NCI-H748 (cell line): ENCODE measurements around the gene WDR70.

Experiments used
- DNase-seq: peaks from one replicate; lab custom pipeline; 2025; ENCODE audit not compliant: unreplicated experiment; lab: John Stamatoyannopoulos, UW

The WDR70 gene

DNA sequence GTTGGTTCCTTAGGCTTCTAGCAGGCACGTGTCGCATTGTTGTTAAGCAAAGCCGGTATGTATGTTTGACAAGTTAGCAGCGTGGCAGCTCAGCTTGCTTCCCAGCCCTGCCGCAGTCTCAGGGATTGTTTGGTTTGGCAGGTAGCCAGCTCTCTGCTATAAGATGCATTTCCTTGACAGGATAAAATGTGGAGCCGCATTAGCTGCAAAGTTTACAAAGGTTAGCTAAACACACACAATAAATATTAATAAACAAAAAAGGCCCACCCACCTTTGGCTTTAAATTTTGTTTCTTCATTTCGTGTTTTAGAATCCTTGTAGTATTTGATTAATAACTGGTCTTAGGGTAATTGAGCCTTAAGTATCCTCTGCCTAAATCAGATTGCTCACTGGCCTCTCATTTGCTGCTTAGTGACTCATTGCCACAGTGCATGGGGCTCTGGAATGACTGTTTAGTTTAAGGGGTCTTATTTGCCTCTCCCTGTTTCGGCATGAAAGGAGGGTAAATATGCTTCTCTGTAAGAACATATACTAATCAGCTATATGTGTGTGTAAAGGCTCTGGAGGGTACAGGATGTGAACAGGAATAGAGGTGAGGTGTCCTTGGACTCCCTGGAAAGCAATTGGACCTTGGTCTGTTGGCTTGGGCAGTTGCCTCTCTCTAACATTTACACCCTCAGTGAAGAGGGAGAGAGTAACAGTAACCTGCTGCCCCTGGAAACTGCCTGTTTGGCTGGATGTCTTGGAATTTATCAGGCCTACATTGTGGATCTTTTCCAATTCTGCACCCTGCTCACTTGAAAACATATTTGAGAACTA, 338.7 kb downstream of the WDR70 start:
- peak; percentile 99 for DNase-seq

DNA sequence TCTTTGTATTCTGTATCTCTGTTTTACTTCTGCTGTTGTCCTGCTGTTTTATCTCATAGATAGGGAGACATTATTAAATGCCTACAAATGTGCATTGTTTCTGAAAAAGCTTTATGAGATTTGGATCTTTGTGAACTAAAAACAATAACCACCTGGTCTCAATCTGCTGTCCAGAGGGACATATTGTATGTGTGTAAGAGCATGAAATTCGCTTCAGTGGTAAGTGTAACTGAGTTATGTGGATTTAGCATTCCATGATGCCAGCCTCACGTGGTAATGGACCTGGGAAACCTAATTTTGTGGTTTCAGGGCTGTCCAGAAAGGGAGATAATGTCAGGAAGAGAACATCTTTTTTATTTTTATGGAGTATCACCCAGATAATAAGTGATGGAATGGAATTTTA, 341.4 kb downstream of the WDR70 start:
- no peak for DNase-seq

DNA sequence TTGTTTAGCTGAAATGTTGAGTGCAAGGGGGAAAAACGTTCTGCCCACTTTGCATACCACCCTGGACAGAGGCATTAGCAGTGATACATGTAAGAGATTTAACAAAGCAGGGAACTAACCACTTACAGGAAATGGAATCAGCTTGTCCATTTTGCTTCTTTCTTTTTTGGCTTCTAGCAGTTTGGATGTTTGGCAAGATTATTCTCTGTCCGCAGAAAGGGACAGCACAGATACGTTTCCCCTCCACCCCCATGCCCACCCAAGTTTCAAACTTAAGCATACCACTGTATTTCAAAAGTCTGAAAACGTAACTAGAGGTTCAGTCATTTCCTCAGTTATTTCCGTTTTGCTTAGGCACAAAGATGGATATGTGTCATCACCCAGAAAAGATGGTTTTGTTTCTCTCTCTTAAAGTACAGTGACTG, 342.3 kb downstream of the WDR70 start:
- DNase-seq, result no peak

DNA sequence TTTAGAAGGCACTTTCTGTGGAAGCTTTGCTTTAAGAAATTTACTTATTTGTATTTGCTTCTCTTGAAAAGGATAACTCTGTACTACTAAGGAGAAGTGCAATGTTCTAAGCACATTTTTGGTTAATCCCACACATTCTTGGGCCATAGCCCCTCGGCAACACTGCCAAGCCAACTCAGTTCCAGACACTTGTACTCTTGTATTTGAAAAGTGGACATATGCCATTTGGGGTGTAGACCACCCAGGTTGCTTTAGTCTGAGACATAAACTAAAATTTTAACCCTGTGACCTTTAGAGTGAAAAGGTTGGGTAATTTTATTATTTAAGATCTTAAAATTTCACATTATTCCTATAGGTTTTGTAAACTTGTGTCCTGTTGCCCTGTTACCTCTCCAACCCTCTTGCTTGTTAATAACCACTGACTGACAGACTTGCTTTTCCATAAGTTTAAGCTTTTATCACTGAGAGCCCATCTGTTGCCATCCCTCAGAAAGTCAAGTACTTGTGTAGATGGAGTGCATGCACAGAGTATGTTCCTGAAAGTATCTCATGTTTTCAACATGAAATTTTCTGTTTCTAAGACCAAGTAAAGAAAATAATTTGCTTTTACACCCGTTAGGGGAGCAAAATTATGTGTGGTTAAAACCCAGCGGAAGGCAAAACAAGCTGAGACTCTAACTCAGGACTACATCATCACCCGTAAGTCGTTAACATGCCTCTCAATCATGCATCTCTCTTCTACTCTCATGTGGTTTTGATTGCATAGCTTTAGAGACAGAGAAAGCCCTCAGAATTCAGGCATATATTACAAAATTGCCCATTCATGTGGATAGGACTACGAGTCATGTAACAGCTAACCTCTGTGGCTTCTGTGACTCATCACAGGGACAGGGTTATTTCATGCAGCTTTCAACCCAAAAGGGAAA, 343.4 kb downstream of the WDR70 start:
- DNase-seq, result no peak

DNA sequence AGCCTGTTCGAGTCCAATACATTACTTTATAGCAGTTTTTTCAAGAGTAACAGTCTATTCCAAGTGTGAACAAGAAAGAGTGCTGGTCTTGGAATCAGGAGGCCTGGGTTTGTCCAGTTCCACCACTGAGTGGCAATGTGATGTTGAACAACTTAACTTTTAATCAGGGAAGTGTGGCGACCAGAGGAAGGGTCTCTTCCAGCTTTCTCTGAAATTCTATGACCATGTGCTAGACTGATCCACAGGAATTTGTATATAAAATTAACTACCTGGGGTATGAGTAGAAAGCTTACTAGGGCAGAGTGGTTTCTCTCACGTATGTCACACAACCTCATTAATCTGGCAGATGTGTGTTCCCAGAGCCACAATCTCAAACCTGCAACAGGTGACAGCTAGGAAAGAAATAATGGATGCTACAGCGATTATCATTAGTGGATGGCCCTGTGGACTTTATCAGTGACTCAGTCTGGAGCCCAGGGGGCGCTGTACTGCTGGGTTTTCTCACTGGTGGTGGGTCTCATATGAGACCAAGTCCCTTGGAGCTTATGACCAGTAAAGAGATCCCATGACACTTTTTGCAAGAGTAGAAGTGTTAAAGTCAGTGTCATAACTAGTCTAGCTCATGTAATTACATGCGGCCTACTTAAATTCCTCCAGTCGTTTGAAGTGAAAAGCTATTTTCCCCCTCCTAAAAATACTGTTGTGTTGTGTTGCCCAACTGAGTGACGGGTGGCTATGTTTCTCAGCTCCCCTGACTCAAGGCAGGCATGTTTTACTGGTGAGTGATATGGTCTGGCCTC, 344.2 kb downstream of the WDR70 start:
- DNase-seq, result peak; percentile 32

DNA sequence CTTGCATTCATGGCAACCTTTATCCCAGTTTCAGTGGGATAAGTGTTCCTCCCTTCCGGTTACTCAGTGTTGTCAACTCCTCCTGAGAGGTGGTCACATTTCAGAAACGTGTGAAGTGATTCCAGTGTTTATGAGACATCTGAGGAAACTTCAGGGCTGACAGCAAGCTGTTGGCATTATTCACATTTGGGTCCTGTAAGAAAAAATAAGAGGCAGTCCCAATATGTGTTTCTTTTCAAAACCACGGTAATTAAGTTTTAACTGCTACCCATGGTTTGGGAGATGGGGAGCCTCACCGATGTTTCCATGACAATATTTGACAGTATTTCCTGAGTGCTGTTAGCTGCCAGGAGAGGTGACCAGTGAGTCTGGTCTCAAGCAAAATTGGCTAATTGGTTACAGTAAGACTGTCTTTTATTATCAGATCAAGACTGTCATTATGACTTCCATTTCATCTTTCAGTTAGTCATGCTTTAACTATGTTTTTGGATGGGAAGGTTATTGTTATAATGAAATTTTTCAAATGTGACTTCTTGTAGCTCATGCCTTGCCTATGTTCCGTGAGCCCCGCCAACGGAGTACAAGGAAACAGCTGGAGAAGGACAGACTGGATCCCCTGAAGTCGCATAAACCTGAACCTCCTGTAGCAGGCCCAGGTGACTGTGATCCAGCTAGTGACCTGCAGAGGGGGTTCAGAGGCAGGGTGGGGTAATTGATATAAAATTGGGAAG, 345.4 kb downstream of the WDR70 start:
- no peak for DNase-seq

DNA sequence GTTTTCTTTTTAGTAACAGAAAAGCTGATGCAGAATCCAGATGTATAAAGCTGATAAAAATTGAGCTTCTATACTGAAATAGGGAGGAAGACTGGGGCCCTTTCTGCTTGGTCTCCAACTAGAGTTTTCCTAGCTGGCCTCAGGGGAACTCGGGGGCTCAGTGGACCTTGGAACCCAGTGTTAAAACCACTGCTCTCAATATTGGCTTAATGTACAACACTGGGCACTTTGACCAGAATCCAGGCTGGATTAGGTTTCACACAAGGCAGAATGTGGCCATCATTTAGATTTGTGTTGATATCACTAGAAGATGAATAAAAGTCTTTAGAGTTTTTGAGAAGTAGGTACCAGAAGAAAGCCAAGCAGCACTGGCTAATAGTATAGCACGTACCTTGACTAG, 346.1 kb downstream of the WDR70 start:
- no peak for DNase-seq

DNA sequence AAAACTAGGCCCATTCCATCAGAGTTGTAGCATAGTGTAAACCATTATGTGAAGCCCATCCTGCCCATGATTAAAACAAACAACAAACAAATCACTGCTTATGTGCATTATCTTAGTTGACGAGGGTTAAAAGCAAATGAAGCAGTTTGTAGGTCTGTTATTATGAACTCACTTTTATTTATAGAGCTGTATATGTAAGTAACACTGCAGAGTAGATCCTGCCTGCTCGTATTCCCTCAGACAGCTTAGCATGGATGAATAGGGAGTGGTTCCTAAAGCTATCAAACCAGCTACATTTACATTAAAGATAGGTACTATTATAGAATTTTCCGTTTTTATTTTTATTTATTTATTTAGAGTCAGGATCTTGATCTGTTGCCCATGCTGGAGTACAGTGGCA, 348.1 kb downstream of the WDR70 start:
- DNase-seq, result no peak

DNA sequence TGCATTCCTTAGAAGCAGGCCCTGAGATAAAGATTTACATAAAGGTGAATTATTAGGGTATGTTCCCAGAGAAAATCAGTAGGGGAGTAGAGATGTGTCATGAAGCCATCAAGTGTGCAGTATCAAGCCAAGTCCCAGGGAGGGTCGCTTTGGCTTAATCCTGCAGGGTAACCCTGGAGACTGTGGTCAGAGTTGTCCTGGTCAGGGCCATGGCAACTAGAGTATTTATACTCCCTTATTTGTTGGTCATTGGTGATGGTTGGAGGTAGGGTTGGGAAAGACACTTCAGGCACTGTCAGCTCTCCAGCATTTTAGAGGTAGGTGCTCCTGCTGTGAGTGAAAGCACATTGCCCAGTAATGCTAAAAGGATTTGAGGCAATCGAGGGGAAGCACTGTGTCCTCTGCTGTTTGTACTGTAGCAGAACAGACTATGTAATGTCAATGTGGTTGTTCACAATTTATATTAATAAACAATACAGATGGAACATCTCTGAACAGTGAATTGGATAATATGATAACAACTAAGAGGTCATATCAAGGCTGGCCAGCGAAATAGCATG, 351.9 kb downstream of the WDR70 start:
- DNase-seq, result no peak

DNA sequence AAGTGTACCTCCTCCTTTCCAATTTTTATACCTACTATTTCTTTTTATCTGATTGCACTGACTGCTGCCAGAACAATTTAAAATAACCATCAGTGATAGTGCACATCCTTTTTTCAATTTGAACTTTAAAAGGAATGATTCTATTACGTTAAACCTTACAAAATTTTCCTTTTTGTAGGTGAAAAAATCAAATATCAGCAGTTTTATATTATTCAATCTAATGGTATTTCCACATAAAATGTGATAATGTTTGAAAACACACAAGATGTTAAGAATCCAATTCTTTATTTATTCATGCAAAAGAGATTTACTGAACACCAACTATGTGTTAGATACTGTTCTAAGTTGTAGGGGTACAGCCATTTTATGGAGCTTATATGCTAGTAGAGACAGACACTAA, 355.0 kb downstream of the WDR70 start:
- no peak for DNase-seq

DNA sequence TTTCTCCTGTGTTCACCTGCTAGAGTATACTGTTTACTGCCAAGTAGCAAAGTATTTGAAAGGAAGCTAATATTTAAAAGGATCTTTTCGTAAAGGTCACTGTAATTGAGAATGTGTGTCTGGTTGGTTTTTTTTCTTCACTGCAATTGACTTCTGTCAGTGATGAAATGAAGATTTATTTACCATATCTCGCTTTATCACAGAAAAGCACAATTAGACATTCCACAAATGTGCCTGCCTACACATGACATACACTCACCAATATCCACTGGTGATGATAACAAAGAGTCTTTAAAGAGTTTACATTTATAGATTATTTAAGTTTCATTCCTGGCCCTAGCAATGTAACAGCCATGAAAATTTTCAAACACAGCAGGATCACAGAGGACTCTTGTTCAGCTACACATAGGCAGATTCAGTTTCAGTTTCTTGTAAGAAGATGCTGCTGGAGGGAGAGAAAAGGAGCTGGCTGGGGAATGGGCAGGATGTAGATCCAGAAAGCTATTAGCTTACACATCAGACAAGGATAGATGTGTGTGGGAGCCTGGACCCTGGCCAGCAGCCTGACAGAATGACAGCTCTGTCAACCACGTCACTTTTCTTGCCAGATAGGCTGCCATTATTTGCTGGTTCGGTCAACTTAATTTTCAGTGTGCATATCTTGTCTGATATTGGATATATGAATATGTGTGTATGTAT, 356.7 kb downstream of the WDR70 start:
- no peak for DNase-seq

DNA sequence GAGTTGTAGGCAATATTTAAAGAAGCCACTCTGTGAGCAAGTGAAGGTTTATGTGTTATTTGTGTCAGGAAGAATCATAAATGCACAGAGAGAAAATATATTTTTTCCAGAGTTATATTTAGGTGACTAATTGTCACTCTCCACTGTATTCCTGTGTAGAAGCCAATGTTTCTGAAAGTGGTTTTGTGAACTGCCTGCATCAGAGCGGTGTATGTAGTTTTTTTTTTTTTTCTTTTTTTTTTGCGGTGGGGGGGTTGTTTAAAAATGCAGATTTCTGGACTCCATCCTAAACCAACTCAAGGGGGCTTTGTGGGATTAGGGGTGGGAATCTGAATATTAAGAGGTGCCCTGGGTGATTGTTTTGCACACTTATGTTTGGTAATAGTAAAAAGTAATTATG, 357.3 kb downstream of the WDR70 start:
- no peak for DNase-seq

DNA sequence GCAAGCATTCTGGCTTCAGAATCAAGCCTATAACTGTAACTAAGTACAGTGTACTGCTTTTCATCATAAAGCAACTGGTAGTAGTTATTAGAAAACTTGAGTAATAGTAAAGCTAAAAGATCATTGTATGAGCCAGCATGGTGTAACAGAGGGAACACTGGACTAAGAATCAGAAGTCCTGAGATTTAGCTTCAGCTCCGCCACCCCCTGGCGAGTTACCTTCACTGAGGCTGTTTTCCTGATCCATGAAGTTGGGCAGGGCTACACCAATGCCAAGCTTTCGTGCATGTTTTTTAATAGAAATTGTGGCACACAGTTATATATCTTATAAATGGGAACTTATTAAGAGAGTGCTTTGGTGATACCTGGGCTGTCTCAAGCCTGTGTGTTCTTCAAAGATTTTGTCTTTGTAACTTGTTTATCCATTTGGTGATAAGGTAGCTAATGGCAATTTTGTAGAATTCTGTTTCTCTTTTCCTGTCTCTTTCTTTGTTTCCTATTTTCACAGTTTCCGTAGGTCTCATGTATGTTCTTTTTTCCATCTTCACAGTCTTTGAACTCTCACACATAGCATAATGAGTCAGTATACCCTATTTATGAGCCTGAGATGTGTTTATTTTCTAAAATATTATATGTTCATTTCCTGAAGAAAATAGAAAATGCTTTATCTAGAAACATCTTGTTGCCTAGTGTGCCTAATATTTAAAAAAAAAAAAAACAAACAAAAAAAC, 358.4 kb downstream of the WDR70 start:
- no peak for DNase-seq

DNA sequence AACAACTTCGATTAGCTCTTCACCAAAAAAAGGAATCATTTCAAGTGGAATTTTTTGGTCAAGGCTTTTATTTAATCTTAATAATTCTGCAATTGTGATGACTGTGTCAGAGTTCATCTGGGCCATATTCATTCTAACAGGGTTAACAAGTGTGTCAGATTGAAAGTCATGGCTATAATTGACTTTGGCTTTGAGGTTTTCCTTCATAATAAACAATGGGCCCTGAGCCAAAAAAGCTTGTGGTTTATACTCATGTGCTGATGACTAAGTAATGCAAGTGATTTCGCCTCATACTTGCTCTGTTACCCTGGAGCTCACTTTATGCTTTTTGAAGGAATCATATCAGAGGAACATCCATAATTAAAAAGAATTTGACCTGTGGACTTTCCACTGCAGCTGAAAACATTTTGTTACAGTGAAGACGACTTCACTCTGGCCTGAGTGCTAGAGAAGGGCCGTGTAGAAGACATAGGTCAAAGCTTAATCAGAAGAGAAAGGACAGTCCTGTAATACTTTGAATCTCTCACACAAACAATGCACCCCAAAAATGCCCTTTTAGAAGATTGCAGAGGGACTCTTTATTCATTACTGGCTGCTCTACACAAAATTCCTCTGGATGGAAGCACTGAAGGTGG, 359.1 kb downstream of the WDR70 start:
- DNase-seq, result peak; percentile 35

DNA sequence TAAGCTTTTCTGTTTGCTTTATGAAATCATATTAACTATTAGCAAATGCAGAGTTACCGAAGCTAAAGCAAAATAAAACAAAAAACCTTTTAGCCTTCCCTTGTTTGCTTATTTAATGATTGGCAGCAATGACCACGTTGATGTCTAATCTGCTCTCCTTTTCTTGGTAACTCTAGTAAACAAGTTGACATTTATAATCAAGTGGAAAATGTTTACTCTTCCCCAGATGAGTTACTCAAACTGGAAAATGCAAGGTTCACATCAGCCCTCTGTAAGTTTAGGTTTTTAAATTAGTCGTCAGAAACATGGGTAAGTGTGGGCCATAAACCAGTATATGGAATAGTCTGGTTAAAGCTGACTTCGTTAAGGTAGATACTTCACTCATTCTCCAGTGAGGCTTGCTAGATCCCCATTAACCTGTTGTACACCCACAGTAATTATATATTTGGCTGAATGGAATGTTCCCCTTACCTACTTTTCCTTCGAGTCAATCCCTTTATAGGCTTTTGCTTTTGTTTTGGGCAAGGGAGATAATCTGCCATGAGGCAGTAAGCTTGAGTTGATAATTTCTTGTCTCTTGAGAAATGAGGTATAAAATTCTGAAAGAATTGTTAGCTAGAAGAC, 359.9 kb downstream of the WDR70 start:
- DNase-seq, result no peak

DNA sequence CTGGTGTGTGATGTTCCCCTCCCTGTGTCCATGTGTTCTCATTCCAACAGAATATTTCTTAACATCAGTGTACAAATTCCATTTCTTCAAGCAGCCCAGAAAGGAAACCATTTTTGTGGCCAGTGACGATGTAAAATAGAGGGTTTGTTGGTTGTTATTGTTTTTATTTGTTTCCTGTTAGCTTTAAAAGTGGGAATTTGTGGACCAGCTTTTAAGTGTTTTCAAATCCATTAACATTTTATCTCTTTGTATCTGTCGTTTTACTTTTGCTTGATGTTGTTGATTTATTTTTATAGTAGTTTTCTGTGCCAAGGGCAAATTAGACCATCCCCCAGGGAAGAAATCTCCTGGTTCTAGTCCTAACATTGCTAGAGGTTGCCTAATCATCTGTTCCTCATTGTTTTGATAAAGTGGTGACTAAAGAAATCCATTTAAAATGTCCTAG, 360.7 kb downstream of the WDR70 start:
- no peak for DNase-seq

DNA sequence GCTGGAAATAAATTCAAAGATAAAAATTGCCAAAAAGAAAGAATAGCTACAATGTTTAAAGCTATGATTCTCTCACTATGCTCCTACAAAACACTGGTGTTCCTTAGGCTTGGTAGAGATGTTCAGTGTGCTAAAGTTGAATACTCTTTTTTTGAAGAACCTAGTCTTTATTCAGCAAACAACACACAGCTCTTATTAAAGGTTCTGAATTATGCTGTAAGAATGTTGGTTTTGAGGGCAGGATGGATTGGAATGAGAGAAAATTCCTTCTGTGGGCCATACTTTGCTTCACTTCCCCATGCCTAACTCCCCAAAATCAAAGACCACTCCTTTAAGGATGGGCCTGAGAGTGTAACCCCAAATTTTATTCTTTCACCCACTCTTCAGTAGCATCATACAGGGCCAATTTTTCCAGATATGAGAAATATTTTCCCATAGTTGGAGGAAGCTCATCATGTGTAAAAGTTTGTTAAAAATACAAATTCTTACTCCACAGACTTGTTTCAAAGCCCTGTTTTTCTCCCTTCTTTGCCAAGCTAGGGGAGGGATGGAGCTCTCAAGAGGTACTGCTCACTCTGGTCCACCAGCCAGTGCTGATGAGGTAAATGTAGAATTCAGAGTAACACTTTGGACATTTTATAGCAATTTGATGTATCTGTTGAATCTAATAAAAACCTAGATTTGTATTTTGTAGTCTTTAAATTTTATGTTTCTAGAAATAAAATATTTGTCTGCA, 361.4 kb downstream of the WDR70 start:
- DNase-seq, result no peak
